HepG2 (cell line): Measurements from ENCODE around the gene ETS2. TPM values are rescaled to one million over a fixed set of nuclear protein-coding genes. Genes with fewer than 3 reads are reported as not detected.

Experiments used
- ATAC-seq: fragments of 200-7000 bp; cut with Tn5 transposase; 3 replicates; pipeline ENCODE4 v1.9.1; 2020; ENCODE audit warnings: mild to moderate bottlenecking, moderate library complexity
- BruUV-seq: library from RNA; stranded (reverse); fragments of 400-500 nt; replicated peaks from 2 replicates; lab custom pipeline; 2021; lab: Mats Ljungman, UMichigan
- CTCF ChIA-PET: fragments of 300-600 bp; formaldehyde crosslinking; extraction: SDS; loops from one replicate; lab custom pipeline; 2021; ENCODE audit warnings: low total read pairs, inconsistent platforms, low intra/inter-chr PET ratio; lab: Yijun Ruan, JAX
- POLR2A ChIA-PET: fragments of 350-600 bp; sonication (Branson Sonifier 250); formaldehyde crosslinking; loops from one replicate; lab custom pipeline; 2020; ENCODE audit warnings: antibody characterized with exemption, inconsistent platforms; lab: Yijun Ruan, JAX
- DNase-seq: peaks from one replicate; pipeline ENCODE4 v3.0.0-alpha.2; 2015; ENCODE audit warnings: low spot score
- FAIRE-seq: peaks from 3 replicates; lab custom pipeline; 2011; peaks lifted over from hg19 to GRCh38; lab: Jason Lieb, UNC
- H2AFZ ChIP-seq: one replicate; pipeline ENCODE4 v1.6.1; 2011; ENCODE audit warnings: low read length, inconsistent platforms
- H3K27ac ChIP-seq: fragments of 300-600 bp; 3 replicates; pipeline ENCODE4 v1.8.0; 2011; ENCODE audit warnings: mixed run types, mild to moderate bottlenecking, mixed read lengths, low read length, inconsistent platforms; ENCODE audit not compliant: insufficient read depth; ENCODE audit errors: extremely low read length
- H3K27me3 ChIP-seq, 2 experiments: fragments of 200-600 bp in 1 of 2; 2 replicates in 1 of 2; 3 replicates in 1 of 2; pipeline versions ENCODE4 v1.6.0 to v1.8.0; 2011; ENCODE audit warnings: low read length in 2 of 2, mild to moderate bottlenecking in 2 of 2, moderate library complexity in 2 of 2, inconsistent platforms in 1 of 2; ENCODE audit not compliant: insufficient read depth in 2 of 2, control insufficient read depth in 1 of 2
- H3K36me3 ChIP-seq, 2 experiments: fragments of 200-600 bp in 1 of 2; replicated peaks in 1 of 2; 2 replicates in 1 of 2; 3 replicates in 1 of 2; pipeline versions ENCODE4 v1.5.1 to v1.8.0; 2011; ENCODE audit warnings: low read length in 2 of 2, inconsistent platforms in 1 of 2; ENCODE audit not compliant: insufficient read depth in 2 of 2, control insufficient read depth in 1 of 2
- H3K4me1 ChIP-seq: 2 replicates; pipeline ENCODE4 v1.5.1; 2012; ENCODE audit warnings: low read length, inconsistent platforms; ENCODE audit not compliant: insufficient read depth
- H3K4me2 ChIP-seq: 2 replicates; pipeline ENCODE4 v1.6.0; 2011; ENCODE audit warnings: low read depth, low read length, inconsistent platforms
- H3K4me3 ChIP-seq, 3 experiments: fragments of 200-600 bp in 1 of 3; sonication (generic), shearing (Covaris generic) in 1 of 3; replicated peaks in 1 of 3; 2 replicates each; pipeline ENCODE4 v1.5.1; 2011 to 2016; ENCODE audit warnings: low read length in 3 of 3, inconsistent platforms in 2 of 3, low read depth in 2 of 3, mild to moderate bottlenecking in 2 of 3, control low read depth in 1 of 3, mixed read lengths in 1 of 3; ENCODE audit not compliant: insufficient read depth in 1 of 3
- H3K79me2 ChIP-seq: one replicate; pipeline ENCODE4 v1.6.1; 2011; ENCODE audit warnings: low read length, inconsistent platforms; ENCODE audit not compliant: insufficient read depth
- H3K9ac ChIP-seq: 2 replicates; pipeline ENCODE4 v1.6.0; 2011; ENCODE audit warnings: mild to moderate bottlenecking, low read depth, low read length, inconsistent platforms; ENCODE audit not compliant: insufficient read depth
- H3K9me3 ChIP-seq: 2 replicates; pipeline ENCODE4 v1.5.1; 2012; ENCODE audit warnings: mild to moderate bottlenecking, low read length
- H4K20me1 ChIP-seq: 2 replicates; pipeline ENCODE4 v1.6.0; 2011; ENCODE audit warnings: inconsistent platforms, mild to moderate bottlenecking, low read length, moderate library complexity; ENCODE audit not compliant: insufficient read depth
- MAZ ChIP-seq, 2 experiments: sonication (generic) in 1 of 2; formaldehyde crosslinking in 1 of 2; IDR thresholded peaks; 2 replicates each; pipeline versions ENCODE4 v1.5.0 to v1.6.1; 2012 to 2020; ENCODE audit warnings: low read depth in 2 of 2, mild to moderate bottlenecking in 2 of 2, borderline replicate concordance in 1 of 2, improper control_type of control experiment in 1 of 2, low read length in 1 of 2, missing genetic modification reagents in 1 of 2, moderate library complexity in 1 of 2
- TEAD3 ChIP-seq: optimal IDR thresholded peaks from 2 replicates; pipeline ENCODE3; 2016; ENCODE audit warnings: borderline replicate concordance
- TIGD3 ChIP-seq: sonication (generic); formaldehyde crosslinking; IDR thresholded peaks from 2 replicates; pipeline ENCODE4 v1.5.1; 2020; ENCODE audit warnings: mild to moderate bottlenecking, missing genetic modification reagents, borderline replicate concordance
- ZNF513 ChIP-seq: sonication (generic); formaldehyde crosslinking; conservative IDR thresholded peaks from 2 replicates; pipeline ENCODE4 v1.5.0; 2020; ENCODE audit warnings: missing genetic modification reagents
- ZNF841 ChIP-seq: sonication (generic); formaldehyde crosslinking; IDR thresholded peaks from 2 replicates; pipeline ENCODE4 v1.8.1; 2023; ENCODE audit warnings: missing genetic modification reagents, borderline replicate concordance
- WGBS: methylation state at CpG from one replicate; pipeline ENCODE4 v1.1.6; 2017; ENCODE audit warnings: low lambda C conversion rate; 5-methylcytosine and 5-hydroxymethylcytosine counted together
- in situ Hi-C: cut with HindIII; loops from 2 replicates; pipeline ENCODE4 v1.10.0; 2017; ENCODE audit warnings: low pct_unique_long_range_greater_than_20kb; ENCODE audit not compliant: extremely low pct_ligation_motif_present
- intact Hi-C: fragments of 100-400 bp; cut with micrococcal nuclease; formaldehyde crosslinking; loops from one replicate; pipeline ENCODE4 v1.10.0; 2022; ENCODE audit not compliant: unreplicated experiment
- polyA plus RNA-seq, 8 experiments: library from polyadenylated mRNA; depleted of rRNA in 3 of 8; stranded (reverse) in 7 of 8; unstranded in 1 of 8; fragments of >200 nt; fragmentation: Illumina TruSeq in 4 of 8; extraction: Trizol in 4 of 8; gene quantifications; 2 replicates each; pipeline versions ENCODE4 v1.2.1 to v1.2.3, GENCODE V29; 2011 to 2016; ENCODE audit warnings: low read depth in 4 of 8, missing spikeins in 1 of 8, mixed read lengths in 1 of 8; ENCODE audit not compliant: insufficient read depth in 1 of 8
- total RNA-seq, 5 experiments: library from RNA; depleted of rRNA; stranded (reverse); fragments of >200 nt; fragmentation: Illumina TruSeq; extraction: Trizol; gene quantifications; 2 replicates each; pipeline ENCODE4 v1.2.3, GENCODE V29; 2016; ENCODE audit warnings: low read depth in 1 of 5

ETS2 gene
- total and polyA plus RNA-seq, 2 of the 13 experiments (the other 11 are each of a cell fraction or from before 2014, with no cell fraction given): 24.6 to 64.4 TPM

GRCh38 chr21:38837806-38838461, 32.2 kb downstream of the ETS2 start:
- WGBS: 63% methylated on average over 5 of the region's 5 CpGs
- TF ChIP-seq TIGD3 (CRISPR knock-in tag) (no peak), ZNF841 (CRISPR knock-in tag) (no peak), ZNF513 (CRISPR knock-in tag) (no peak), TEAD3 (CRISPR knock-in tag) (no peak), MAZ (IDR thresholded peaks at IDR 0.05; ENCODE audit: borderline replicate concordance, low read depth, low read length) (no peak), MAZ (CRISPR knock-in tag; IDR thresholded peaks at IDR 0.05; ENCODE audit: low read depth) (no peak)
- TF ChIP-seq, all 625 proteins: peak for 0

More at GRCh38 chr21:38837806-38838461, 32.2 kb downstream of the ETS2 start:
- Histone ChIP-seq H2AFZ (no peak overlapping the region), H3K4me3 (no peak overlapping the region), H4K20me1 (no peaks in the 10 kb centered on the region), H3K27ac (no peak overlapping the region), H3K4me1 (peaks cover 50% of the 10 kb centered on the region), H3K79me2 (no peaks in the 10 kb centered on the region), H3K4me2 (no peak overlapping the region), H3K9ac (no peak overlapping the region), H3K27me3 (no peaks in the 10 kb centered on the region), H3K9me3 (0 out of 2 replicates have a peak, but pooled peaks cover 5% of the 10 kb centered on the region), H3K36me3 (no peaks in the 10 kb centered on the region)
- ATAC-seq: no peak
- FAIRE-seq: no peak
- in situ Hi-C loops (no loop called here), intact Hi-C loops (no loop called here)
- no TSS peak for BruUV-seq
- DNase-seq: no peak
- CTCF ChIA-PET: no interaction called here
- POLR2A ChIA-PET: no interaction called here
